Measurements from ENCODE around the gene TPPP3. TPM values are rescaled to one million over a fixed set of nuclear protein-coding genes. Genes with fewer than 3 reads are reported as not detected.

Gene TPPP3
- total and polyA plus RNA-seq, 9 of the 15 experiments (the other 6 are each of a cell fraction or from before 2014, with no cell fraction given), result 0.13 to 0.50 (median 0.36) TPM; not detected in 2

DNA sequence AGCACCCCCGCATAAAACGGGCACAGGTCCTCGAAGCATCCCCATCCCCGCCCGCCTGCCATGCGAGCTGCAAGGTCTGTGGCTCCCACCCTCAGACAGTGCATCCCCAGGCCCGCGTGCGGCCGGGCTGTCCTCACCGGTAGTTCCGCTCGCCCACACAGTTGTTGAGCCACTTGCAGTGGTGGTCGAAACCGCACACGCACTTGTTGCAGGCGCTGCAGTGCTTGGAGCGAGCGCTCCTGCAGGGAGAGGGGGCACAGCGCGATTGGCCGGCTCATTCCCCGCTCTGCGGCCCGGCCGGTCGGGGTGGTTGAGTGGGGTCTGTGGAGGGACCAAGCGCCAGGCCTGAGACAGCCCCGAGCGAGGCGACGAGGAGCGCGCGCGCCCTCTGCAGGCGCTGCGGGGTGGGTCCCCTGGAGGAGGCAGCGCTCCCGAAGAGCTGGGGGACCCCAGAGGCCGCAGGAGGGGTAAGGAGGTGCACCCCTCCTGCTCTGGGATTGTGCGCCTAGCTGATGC, 6.0 kb upstream of the TPPP3 start (continued):
- TF ChIP-seq, protein P1, sequence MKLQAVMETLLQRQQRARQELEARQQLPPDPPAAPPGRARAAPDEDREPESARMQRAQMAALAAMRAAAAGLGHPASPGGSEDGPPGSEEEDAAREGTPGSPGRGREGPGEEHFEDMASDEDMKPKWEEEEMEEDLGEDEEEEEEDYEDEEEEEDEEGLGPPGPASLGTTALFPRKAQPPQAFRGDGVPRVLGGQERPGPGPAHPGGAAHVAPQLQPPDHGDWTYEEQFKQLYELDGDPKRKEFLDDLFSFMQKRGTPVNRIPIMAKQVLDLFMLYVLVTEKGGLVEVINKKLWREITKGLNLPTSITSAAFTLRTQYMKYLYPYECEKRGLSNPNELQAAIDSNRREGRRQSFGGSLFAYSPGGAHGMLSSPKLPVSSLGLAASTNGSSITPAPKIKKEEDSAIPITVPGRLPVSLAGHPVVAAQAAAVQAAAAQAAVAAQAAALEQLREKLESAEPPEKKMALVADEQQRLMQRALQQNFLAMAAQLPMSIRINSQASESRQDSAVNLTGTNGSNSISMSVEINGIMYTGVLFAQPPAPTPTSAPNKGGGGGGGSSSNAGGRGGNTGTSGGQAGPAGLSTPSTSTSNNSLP (IDR thresholded peaks at IDR 0.05; ENCODE audit: borderline replicate concordance, low read depth, low read length), result no peak
- no peak for TF ChIP-seq NR4A1 (CRISPR knock-in tag; IDR thresholded peaks at IDR 0.05)
- TF ChIP-seq NR4A1 (tag; IDR thresholded peaks at IDR 0.05), result no peak
- TF ChIP-seq TAF9B (IDR thresholded peaks at IDR 0.05; ENCODE audit: partially characterized antibody), result no peak
- TF ChIP-seq ZBTB8A (IDR thresholded peaks at IDR 0.05; ENCODE audit: partially characterized antibody), result no peak
- no peak for TF ChIP-seq DIDO1 (tag; IDR thresholded peaks at IDR 0.05; ENCODE audit: low read depth)
- TF ChIP-seq, protein P2, sequence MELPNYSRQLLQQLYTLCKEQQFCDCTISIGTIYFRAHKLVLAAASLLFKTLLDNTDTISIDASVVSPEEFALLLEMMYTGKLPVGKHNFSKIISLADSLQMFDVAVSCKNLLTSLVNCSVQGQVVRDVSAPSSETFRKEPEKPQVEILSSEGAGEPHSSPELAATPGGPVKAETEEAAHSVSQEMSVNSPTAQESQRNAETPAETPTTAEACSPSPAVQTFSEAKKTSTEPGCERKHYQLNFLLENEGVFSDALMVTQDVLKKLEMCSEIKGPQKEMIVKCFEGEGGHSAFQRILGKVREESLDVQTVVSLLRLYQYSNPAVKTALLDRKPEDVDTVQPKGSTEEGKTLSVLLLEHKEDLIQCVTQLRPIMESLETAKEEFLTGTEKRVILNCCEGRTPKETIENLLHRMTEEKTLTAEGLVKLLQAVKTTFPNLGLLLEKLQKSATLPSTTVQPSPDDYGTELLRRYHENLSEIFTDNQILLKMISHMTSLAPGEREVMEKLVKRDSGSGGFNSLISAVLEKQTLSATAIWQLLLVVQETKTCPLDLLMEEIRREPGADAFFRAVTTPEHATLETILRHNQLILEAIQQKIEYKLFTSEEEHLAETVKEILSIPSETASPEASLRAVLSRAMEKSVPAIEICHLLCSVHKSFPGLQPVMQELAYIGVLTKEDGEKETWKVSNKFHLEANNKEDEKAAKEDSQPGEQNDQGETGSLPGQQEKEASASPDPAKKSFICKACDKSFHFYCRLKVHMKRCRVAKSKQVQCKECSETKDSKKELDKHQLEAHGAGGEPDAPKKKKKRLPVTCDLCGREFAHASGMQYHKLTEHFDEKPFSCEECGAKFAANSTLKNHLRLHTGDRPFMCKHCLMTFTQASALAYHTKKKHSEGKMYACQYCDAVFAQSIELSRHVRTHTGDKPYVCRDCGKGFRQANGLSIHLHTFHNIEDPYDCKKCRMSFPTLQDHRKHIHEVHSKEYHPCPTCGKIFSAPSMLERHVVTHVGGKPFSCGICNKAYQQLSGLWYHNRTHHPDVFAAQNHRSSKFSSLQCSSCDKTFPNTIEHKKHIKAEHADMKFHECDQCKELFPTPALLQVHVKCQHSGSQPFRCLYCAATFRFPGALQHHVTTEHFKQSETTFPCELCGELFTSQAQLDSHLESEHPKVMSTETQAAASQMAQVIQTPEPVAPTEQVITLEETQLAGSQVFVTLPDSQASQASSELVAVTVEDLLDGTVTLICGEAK (IDR thresholded peaks at IDR 0.05), result no peak
- TF ChIP-seq, protein P2 (CRISPR knock-in tag; IDR thresholded peaks at IDR 0.05), result no peak
- TF ChIP-seq ARNT (IDR thresholded peaks at IDR 0.05), result no peak
- 0 out of 2 replicates have a peak, but pooled peaks have one; percentile 36 for TF ChIP-seq MTA3 (IDR thresholded peaks at IDR 0.05; ENCODE audit: borderline replicate concordance)
- TF ChIP-seq, protein P3, sequence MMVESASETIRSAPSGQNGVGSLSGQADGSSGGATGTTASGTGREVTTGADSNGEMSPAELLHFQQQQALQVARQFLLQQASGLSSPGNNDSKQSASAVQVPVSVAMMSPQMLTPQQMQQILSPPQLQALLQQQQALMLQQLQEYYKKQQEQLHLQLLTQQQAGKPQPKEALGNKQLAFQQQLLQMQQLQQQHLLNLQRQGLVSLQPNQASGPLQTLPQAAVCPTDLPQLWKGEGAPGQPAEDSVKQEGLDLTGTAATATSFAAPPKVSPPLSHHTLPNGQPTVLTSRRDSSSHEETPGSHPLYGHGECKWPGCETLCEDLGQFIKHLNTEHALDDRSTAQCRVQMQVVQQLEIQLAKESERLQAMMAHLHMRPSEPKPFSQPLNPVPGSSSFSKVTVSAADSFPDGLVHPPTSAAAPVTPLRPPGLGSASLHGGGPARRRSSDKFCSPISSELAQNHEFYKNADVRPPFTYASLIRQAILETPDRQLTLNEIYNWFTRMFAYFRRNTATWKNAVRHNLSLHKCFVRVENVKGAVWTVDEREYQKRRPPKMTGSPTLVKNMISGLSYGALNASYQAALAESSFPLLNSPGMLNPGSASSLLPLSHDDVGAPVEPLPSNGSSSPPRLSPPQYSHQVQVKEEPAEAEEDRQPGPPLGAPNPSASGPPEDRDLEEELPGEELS (CRISPR knock-in tag; IDR thresholded peaks at IDR 0.05; ENCODE audit: borderline replicate concordance), result no peak
- peak; percentile 47 for TF ChIP-seq HMGN3 (IDR thresholded peaks at IDR 0.05; ENCODE audit: borderline replicate concordance, extremely low read depth, insufficient read length, low read depth, low read length)
- TF ChIP-seq ZNF778 (CRISPR knock-in tag; IDR thresholded peaks at IDR 0.05), result no peak
- TF ChIP-seq NFIX (CRISPR knock-in tag; IDR thresholded peaks at IDR 0.05; ENCODE audit: low read depth), result no peak
- TF ChIP-seq SAP30 (IDR thresholded peaks at IDR 0.05; ENCODE audit: borderline replicate concordance, insufficient read depth, low read depth, low read length, poor library complexity, severe bottlenecking), result no peak

Data from K562 (cell line).